PC-9 (cell line): ENCODE data around the gene AGAP1. TPM values are rescaled to one million over a fixed set of nuclear protein-coding genes. Genes with fewer than 3 reads are reported as not detected.
A peak's percentile ranks its signal among the peaks of the same experiment; 100 is the strongest.

Experiments
- BruUV-seq: library from RNA; stranded (reverse); fragments of 400-500 nt; replicated peaks from 2 replicates; lab custom pipeline; 2021; lab: Mats Ljungman, UMichigan
- CTCF ChIA-PET: fragments of 300-600 bp; sonication (Branson Sonifier 250); formaldehyde crosslinking; loops from one replicate; lab custom pipeline; 2022; ENCODE audit warnings: antibody characterized with exemption; lab: Charles Lee
- POLR2A ChIA-PET: fragments of 300-600 bp; sonication (Branson Sonifier 250); formaldehyde crosslinking; loops from one replicate; lab custom pipeline; 2022; ENCODE audit warnings: antibody characterized with exemption; ENCODE audit not compliant: unreplicated experiment; lab: Charles Lee
- DNase-seq, 2 experiments: peaks; one replicate each; pipeline versions ENCODE4 v3.0.0 to v3.0.0-alpha.2; 2015 to 2022; ENCODE audit warnings: mixed read lengths in 1 of 2
- H2AFZ ChIP-seq: fragments of 200-600 bp; sonication (generic); 2 replicates; pipeline ENCODE4 v1.8.1; 2017; ENCODE audit warnings: antibody characterized with exemption
- H3F3A ChIP-seq: fragments of 200-600 bp; sonication (generic); 2 replicates; pipeline ENCODE4 v1.8.1; 2017; ENCODE audit warnings: antibody characterized with exemption, mild to moderate bottlenecking, low read depth; ENCODE audit not compliant: insufficient read depth
- H3K27ac ChIP-seq: fragments of 200-600 bp; sonication (generic); 2 replicates; pipeline ENCODE4 v1.6.1; 2016; ENCODE audit warnings: mixed run types
- H3K27me3 ChIP-seq: fragments of 200-600 bp; sonication (generic); 2 replicates; pipeline ENCODE4 v1.6.1; 2016; ENCODE audit warnings: low read depth, mixed run types; ENCODE audit not compliant: insufficient read depth
- H3K36me3 ChIP-seq: fragments of 200-600 bp; sonication (generic); 2 replicates; pipeline ENCODE4 v1.6.1; 2016; ENCODE audit warnings: low read depth, mixed run types
- H3K4me1 ChIP-seq: fragments of 200-600 bp; sonication (generic); replicated peaks from 2 replicates; pipeline ENCODE4 v1.6.1; 2016; ENCODE audit warnings: mixed run types; ENCODE audit not compliant: insufficient read depth
- H3K4me2 ChIP-seq: fragments of 200-600 bp; sonication (generic); 2 replicates; pipeline ENCODE4 v1.6.1; 2017; ENCODE audit warnings: mixed run types
- H3K4me3 ChIP-seq: fragments of 200-600 bp; sonication (generic); 2 replicates; pipeline ENCODE4 v1.6.1; 2016; ENCODE audit warnings: mixed run types
- H3K79me2 ChIP-seq: fragments of 200-600 bp; sonication (generic); 2 replicates; pipeline ENCODE4 v1.6.1; 2017; ENCODE audit warnings: low read depth, mixed run types
- H3K9me2 ChIP-seq: fragments of 200-600 bp; sonication (generic); 2 replicates; pipeline ENCODE4 v1.8.1; 2017; ENCODE audit warnings: mild to moderate bottlenecking; ENCODE audit not compliant: insufficient read depth
- H3K9me3 ChIP-seq: fragments of 200-600 bp; sonication (generic); 2 replicates; pipeline ENCODE4 v1.8.1; 2016; ENCODE audit warnings: low read depth; ENCODE audit not compliant: insufficient read depth
- H4K20me1 ChIP-seq: fragments of 200-600 bp; sonication (generic); 2 replicates; pipeline ENCODE4 v1.8.1; 2017; ENCODE audit not compliant: insufficient read depth
- EZH2 ChIP-seq: fragments of 200-600 bp; sonication (generic); IDR thresholded peaks from 2 replicates; pipeline ENCODE4 v1.8.0; 2017; ENCODE audit warnings: antibody characterized with exemption, low read depth
- intact Hi-C: fragments of 100-400 bp; cut with micrococcal nuclease; formaldehyde crosslinking; loops from one replicate; pipeline ENCODE4 v1.10.0; 2022; ENCODE audit not compliant: unreplicated experiment
- total RNA-seq: library from RNA; stranded (reverse); gene quantifications from 2 replicates; pipeline ENCODE4 v1.2.3, GENCODE V29; 2021
- TF ChIP-seq, protein P1 (sequence below): fragments of 200-600 bp; sonication (generic); conservative IDR thresholded peaks from 2 replicates; pipeline ENCODE4 v1.6.1; 2017; ENCODE audit warnings: mixed run types, antibody characterized with exemption, mild to moderate bottlenecking, moderate library complexity

AGAP1 gene
- total RNA-seq, 1 experiment from 2014 or later, result 91.4 TPM

DNA sequence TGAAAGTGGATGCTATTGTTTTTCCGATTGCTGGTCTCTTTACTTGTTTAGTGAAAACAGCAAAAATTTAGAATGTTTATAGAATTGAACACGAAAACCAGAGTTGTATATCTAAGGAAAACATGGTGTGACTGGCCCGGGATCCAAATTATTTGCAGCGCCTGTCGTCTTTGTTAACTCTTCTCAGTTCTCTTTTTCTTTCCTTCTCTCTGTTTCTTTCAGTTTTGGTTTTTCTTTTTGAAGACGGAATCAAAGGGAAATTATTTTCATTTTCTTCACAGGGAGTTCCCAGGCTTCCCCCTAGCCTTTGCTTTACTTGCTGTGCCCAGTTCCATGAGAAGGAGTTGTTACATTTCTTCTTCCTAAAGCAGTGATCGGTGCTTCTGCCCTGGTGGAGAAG, 76.0 kb downstream of the AGAP1 start:
- no peak overlapping the region for H3K4me3 ChIP-seq
- peak overlapping the region; percentile 62 for H3K4me2 ChIP-seq
- POLR2A ChIA-PET, result interaction anchor here (0.6 kb wide), 1 partner anchor 353 kb away, joined by 4 read pairs; no protein-coding TSS in a partner anchor
- H3K79me2 ChIP-seq, result peaks cover 91% of the 10 kb centered on the region
- TF ChIP-seq, protein P1, sequence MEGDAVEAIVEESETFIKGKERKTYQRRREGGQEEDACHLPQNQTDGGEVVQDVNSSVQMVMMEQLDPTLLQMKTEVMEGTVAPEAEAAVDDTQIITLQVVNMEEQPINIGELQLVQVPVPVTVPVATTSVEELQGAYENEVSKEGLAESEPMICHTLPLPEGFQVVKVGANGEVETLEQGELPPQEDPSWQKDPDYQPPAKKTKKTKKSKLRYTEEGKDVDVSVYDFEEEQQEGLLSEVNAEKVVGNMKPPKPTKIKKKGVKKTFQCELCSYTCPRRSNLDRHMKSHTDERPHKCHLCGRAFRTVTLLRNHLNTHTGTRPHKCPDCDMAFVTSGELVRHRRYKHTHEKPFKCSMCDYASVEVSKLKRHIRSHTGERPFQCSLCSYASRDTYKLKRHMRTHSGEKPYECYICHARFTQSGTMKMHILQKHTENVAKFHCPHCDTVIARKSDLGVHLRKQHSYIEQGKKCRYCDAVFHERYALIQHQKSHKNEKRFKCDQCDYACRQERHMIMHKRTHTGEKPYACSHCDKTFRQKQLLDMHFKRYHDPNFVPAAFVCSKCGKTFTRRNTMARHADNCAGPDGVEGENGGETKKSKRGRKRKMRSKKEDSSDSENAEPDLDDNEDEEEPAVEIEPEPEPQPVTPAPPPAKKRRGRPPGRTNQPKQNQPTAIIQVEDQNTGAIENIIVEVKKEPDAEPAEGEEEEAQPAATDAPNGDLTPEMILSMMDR, result no peak
- TF ChIP-seq EZH2, result no peak
- H3K9me3 ChIP-seq, result no peaks in the 10 kb centered on the region
- DNase-seq, result no peak
- H3K9me2 ChIP-seq, result no peaks in the 10 kb centered on the region
- no peak overlapping the region for H2AFZ ChIP-seq
- CTCF ChIA-PET, result interaction anchor here (1.3 kb wide), 1 partner anchor 24 kb away, joined by 3 read pairs; no protein-coding TSS in a partner anchor
- intact Hi-C loops, result loop anchor here (1.0 to 10.0 kb wide), 5 partner anchors 17 to 613 kb away; no protein-coding TSS in a partner anchor
- H3K36me3 ChIP-seq, result peaks cover 9% of the 10 kb centered on the region; the same call in 1 of the 2 replicates
- H3K4me1 ChIP-seq, result peaks cover 37% of the 10 kb centered on the region
- peaks cover 36% of the 10 kb centered on the region for H3F3A ChIP-seq
- H3K27ac ChIP-seq, result peak overlapping the region; percentile 88
- BruUV-seq, result no TSS peak
- no peaks in the 10 kb centered on the region for H3K27me3 ChIP-seq
- H4K20me1 ChIP-seq, result peaks cover 22% of the 10 kb centered on the region; the same call in 1 of the 2 replicates

DNA sequence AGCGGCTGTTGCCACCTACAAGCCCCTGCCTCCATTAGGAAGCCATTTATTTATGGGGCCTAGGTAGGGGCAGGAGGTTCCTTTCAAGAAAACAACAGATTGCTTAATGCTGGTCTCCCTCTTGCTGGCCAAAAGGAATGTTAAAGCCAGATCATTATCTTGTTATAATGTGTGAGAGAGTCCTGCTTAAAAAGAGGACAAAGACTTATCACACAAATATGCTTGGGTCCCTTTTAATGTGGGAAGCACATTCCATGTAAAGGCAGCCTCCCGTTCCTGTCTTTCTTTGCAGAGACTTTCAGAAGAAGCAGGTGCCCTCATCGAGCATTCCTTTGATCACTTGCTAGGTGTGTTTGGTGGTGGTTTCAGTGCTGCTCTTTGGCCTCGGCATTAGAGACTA, 76.4 kb downstream of the AGAP1 start:
- TF ChIP-seq EZH2, result no peak
- TF ChIP-seq, protein P1, result no peak
- Histone ChIP-seq H3K79me2 (peaks cover 91% of the 10 kb centered on the region), H3K9me3 (no peaks in the 10 kb centered on the region), H2AFZ (no peak overlapping the region), H3K9me2 (no peaks in the 10 kb centered on the region), H4K20me1 (peaks cover 26% of the 10 kb centered on the region; the same call in 1 of the 2 replicates), H3K27ac (peak overlapping the region; percentile 88), H3K36me3 (peaks cover 9% of the 10 kb centered on the region; the same call in 1 of the 2 replicates), H3K4me1 (peaks cover 40% of the 10 kb centered on the region), H3K27me3 (no peaks in the 10 kb centered on the region), H3K4me2 (peak overlapping the region; percentile 62), H3K4me3 (no peak overlapping the region), H3F3A (peaks cover 37% of the 10 kb centered on the region)
- no TSS peak for BruUV-seq
- ChIA-PET POLR2A (no interaction called here), CTCF (interaction anchor here (1.3 kb wide), 1 partner anchor 24 kb away, joined by 3 read pairs; no protein-coding TSS in a partner anchor)
- intact Hi-C loops, result loop anchor here (1.0 to 10.0 kb wide), 5 partner anchors 17 to 613 kb away; no protein-coding TSS in a partner anchor
- DNase-seq, result peak; percentile 73 to 99

DNA sequence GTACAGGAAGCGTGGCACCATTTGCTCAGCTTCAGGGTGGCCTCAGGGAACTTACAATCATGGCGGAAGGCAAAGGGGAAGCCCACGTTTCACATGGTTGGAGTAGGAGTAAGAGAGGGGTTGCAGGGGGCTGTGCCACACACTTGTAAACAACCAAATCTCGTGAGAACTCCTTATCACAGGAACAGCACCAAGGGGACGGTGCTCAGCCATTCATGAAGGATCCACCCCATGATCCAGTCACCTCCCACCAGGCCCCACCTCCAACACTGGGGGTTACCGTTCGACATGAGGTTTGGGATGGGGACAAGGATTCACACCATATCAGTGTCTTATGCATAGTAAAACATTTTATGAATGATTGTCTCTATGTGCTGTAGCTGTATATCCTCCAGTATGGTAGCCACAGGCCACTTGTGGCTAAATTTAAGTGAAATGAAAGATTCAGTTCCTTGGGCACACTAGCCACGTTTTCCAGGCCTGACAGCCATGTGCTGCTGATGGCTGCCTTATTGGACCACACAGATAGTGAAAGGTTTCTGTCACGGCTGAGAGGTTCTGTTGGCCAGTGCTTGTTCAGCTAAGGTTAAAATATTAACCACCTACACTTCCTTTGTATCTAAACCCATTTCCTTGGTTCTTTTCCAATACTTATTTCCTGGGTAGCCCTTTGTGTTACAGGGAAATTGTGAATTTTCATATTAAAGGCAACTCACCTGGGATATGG, 77.3 kb downstream of the AGAP1 start:
- Histone ChIP-seq H4K20me1 (peaks cover 31% of the 10 kb centered on the region; the same call in 1 of the 2 replicates), H3K36me3 (peaks cover 9% of the 10 kb centered on the region; the same call in 1 of the 2 replicates), H3K4me1 (peaks cover 48% of the 10 kb centered on the region), H3K9me3 (no peaks in the 10 kb centered on the region), H3K27ac (peak overlapping the region; percentile 88), H3K27me3 (no peaks in the 10 kb centered on the region), H3K79me2 (peaks cover 91% of the 10 kb centered on the region), H3K9me2 (no peaks in the 10 kb centered on the region), H3K4me3 (no peak overlapping the region; the same call in 1 of the 2 replicates), H3F3A (peaks cover 44% of the 10 kb centered on the region), H3K4me2 (peak overlapping the region; percentile 62), H2AFZ (no peak overlapping the region)
- intact Hi-C loops, result loop anchor here (1.0 to 10.0 kb wide), 5 partner anchors 18 to 614 kb away; no protein-coding TSS in a partner anchor
- TF ChIP-seq EZH2, result no peak
- TF ChIP-seq, protein P1, result no peak
- DNase-seq, result no peak
- POLR2A ChIA-PET, result no interaction called here
- CTCF ChIA-PET, result interaction anchor here (1.3 kb wide), 1 partner anchor 23 kb away, joined by 3 read pairs; no protein-coding TSS in a partner anchor
- no TSS peak for BruUV-seq
